AG08396 (cell line): ENCODE measurements around the gene ALB.

ENCODE experiments used
- DNase-seq: peaks from one replicate; pipeline ENCODE4 v3.0.0; 2012; ENCODE audit warnings: low spot score, mixed read lengths

The ALB gene

GRCh38 chr4:73431813-73432168 lies 27.7 kb downstream of the ALB start:
- no peak for DNase-seq

GRCh38 chr4:73432169-73433000 lies 28.3 kb downstream of the ALB start:
- DNase-seq, result no peak

GRCh38 chr4:73433140-73433539 lies 29.1 kb downstream of the ALB start:
- DNase-seq, result no peak

- peak; percentile 13 for DNase-seq
Observed at GRCh38 chr4:73434311-73434710, 30.2 kb downstream of the ALB start.

GRCh38 chr4:73435984-73436383 lies 31.9 kb downstream of the ALB start, which contains the start of gene AFP:
TSS of gene AFP (plus strand) at chr4:73436221. CDS start at chr4:73436263, 42 bp downstream.
- DNase-seq, result no peak

- no peak for DNase-seq
Observed at GRCh38 chr4:73436674-73437557, 32.8 kb downstream of the ALB start.

- no peak for DNase-seq
Observed at GRCh38 chr4:73437558-73437956, 33.5 kb downstream of the ALB start.

- no peak for DNase-seq
Observed at GRCh38 chr4:73438048-73438447, 34.0 kb downstream of the ALB start.

- DNase-seq, result no peak
Observed at GRCh38 chr4:73438582-73439215, 34.6 kb downstream of the ALB start.

GRCh38 chr4:73439445-73439844 lies 35.4 kb downstream of the ALB start:
- DNase-seq, result no peak

GRCh38 chr4:73439991-73440390 lies 35.9 kb downstream of the ALB start:
- no peak for DNase-seq

GRCh38 chr4:73440653-73441052 lies 36.6 kb downstream of the ALB start:
- no peak for DNase-seq

GRCh38 chr4:73442275-73442674 lies 38.2 kb downstream of the ALB start:
- no peak for DNase-seq

- no peak for DNase-seq
Observed at GRCh38 chr4:73443224-73443623, 39.1 kb downstream of the ALB start.

- no peak for DNase-seq
Observed at GRCh38 chr4:73445383-73446335, 41.6 kb downstream of the ALB start.

GRCh38 chr4:73446336-73446938 lies 42.4 kb downstream of the ALB start:
- DNase-seq, result peak; percentile 28

GRCh38 chr4:73447671-73448070 lies 43.6 kb downstream of the ALB start:
- no peak for DNase-seq

GRCh38 chr4:73448448-73449203 lies 44.5 kb downstream of the ALB start:
- DNase-seq, result no peak

- DNase-seq, result peak; percentile 52
Observed at GRCh38 chr4:73450398-73451004, 46.4 kb downstream of the ALB start.

GRCh38 chr4:73451404-73451803 lies 47.3 kb downstream of the ALB start:
- DNase-seq, result peak; percentile 20
